ENCODE results near the gene DIP2C.

Gene DIP2C

DNA sequence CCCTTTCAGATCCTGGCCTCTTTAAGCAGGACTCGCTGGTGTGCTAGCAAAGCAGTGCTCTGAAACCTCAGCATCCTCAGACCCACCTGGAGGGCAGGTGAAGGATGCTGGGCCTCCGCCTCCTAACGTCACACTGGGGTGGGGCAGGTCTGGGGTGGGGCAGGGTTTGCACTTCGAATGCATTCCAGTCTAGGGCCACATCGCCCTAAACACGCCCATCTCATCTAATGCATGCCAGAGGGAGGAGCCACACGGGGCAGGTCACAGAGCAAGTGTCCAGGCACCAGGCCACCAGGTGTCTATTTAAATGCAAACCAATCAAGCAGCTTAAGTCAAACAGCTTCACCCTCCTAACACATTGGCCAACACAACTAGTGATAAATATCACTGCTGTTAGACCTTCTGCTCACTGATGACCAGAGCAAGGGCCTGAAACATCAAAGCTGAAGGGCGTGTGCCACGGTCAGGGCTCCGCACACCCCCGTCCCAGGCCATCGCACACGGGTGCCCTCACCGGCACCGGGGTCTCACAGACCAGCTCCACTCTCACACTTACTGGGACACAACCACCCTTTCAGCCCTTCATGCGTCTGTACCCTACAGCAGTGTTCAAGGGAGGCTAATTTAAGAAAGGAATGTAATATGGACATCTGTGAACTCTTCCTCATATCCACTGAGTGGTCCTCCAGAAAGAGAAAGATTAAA is 47.1 kb downstream of the DIP2C start:
- TF ChIP-seq ZFX (IDR thresholded peaks at IDR 0.05), result no peak
- TF ChIP-seq, protein P1, sequence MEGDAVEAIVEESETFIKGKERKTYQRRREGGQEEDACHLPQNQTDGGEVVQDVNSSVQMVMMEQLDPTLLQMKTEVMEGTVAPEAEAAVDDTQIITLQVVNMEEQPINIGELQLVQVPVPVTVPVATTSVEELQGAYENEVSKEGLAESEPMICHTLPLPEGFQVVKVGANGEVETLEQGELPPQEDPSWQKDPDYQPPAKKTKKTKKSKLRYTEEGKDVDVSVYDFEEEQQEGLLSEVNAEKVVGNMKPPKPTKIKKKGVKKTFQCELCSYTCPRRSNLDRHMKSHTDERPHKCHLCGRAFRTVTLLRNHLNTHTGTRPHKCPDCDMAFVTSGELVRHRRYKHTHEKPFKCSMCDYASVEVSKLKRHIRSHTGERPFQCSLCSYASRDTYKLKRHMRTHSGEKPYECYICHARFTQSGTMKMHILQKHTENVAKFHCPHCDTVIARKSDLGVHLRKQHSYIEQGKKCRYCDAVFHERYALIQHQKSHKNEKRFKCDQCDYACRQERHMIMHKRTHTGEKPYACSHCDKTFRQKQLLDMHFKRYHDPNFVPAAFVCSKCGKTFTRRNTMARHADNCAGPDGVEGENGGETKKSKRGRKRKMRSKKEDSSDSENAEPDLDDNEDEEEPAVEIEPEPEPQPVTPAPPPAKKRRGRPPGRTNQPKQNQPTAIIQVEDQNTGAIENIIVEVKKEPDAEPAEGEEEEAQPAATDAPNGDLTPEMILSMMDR (conservative IDR thresholded peaks at IDR 0.05), result no peak

GRCh38 chr10:641149-642010 is 48.1 kb downstream of the DIP2C start:
- no peak for TF ChIP-seq ZFX (IDR thresholded peaks at IDR 0.05)
- TF ChIP-seq, protein P1 (conservative IDR thresholded peaks at IDR 0.05), result no peak
- no peak overlapping the region for H3K27ac ChIP-seq

More for the DNA sequence above, 47.1 kb downstream of the DIP2C start:
- H3K27ac ChIP-seq, result no peak overlapping the region

- no peak overlapping the region for H3K27ac ChIP-seq
- no peak for TF ChIP-seq ZFX (IDR thresholded peaks at IDR 0.05)
- TF ChIP-seq, protein P1 (conservative IDR thresholded peaks at IDR 0.05), result no peak
Observed at GRCh38 chr10:640673-641045, 48.8 kb downstream of the DIP2C start.

- no peak for TF ChIP-seq ZFX (IDR thresholded peaks at IDR 0.05)
- TF ChIP-seq, protein P1 (conservative IDR thresholded peaks at IDR 0.05), result no peak
- H3K27ac ChIP-seq, result no peak overlapping the region
Observed at GRCh38 chr10:639751-640672, 49.5 kb downstream of the DIP2C start.

- H3K27ac ChIP-seq, result no peak overlapping the region
- no peak for TF ChIP-seq ZFX (IDR thresholded peaks at IDR 0.05)
- TF ChIP-seq, protein P1 (conservative IDR thresholded peaks at IDR 0.05), result no peak
Observed at GRCh38 chr10:639001-639750, 50.3 kb downstream of the DIP2C start.

DNA sequence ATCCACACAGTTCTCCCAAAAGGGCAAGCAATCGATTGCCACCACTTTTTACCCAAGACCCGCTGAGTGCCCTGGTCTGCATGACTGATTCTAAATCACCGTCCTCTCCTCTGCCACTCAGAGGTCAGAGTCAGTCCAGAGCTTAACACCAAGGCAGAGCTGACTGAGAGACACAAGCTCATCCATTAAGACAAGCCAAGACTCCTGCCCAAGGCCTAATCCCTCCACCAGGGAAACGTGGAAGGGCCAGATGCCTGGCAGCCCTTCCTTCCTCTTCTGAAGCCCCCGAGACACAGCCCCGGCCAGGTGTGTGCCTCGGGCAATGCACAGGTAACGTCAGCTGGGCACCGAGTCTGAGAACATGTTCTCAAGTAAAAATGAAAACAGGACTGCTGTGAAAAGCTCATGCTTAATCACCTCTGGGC is 51.7 kb downstream of the DIP2C start:
- TF ChIP-seq, protein P1 (conservative IDR thresholded peaks at IDR 0.05), result no peak
- TF ChIP-seq ZFX (IDR thresholded peaks at IDR 0.05), result no peak

More for the DNA sequence above, 51.7 kb downstream of the DIP2C start:
- no peak overlapping the region for H3K27ac ChIP-seq
